Effector memory CD4-positive, alpha-beta T cell (primary cell): ENCODE data around the gene EGLN1.
"Not testable (repeated sequence)": the region's sequence is repeated elsewhere in the genome, so short reads cannot be mapped to it uniquely, and the experiment has no call there.

Source experiments
- DNase-seq, 3 donors: peaks; one replicate each; pipeline ENCODE4 v3.0.0-alpha.2; 2020
- H3K27ac ChIP-seq: 2 replicates; pipeline ENCODE4 v1.7.0; 2013; ENCODE audit warnings: mild to moderate bottlenecking, low read length, moderate library complexity; ENCODE audit not compliant: insufficient read depth, poor library complexity, severe bottlenecking
- H3K27me3 ChIP-seq: replicated peaks from 2 replicates; pipeline ENCODE4 v1.7.0; 2013; ENCODE audit warnings: mild to moderate bottlenecking, low read length; ENCODE audit not compliant: insufficient read depth, control insufficient read depth, poor library complexity, severe bottlenecking
- H3K36me3 ChIP-seq: 2 replicates; pipeline ENCODE4 v1.7.0; 2013; ENCODE audit warnings: mild to moderate bottlenecking, low read length, moderate library complexity; ENCODE audit not compliant: control insufficient read depth, insufficient read depth
- H3K4me1 ChIP-seq: 2 replicates; pipeline ENCODE4 v1.7.0; 2013; ENCODE audit warnings: low read length, mild to moderate bottlenecking; ENCODE audit not compliant: control insufficient read depth, insufficient read depth, poor library complexity, severe bottlenecking
- H3K4me3 ChIP-seq: 2 replicates; pipeline ENCODE4 v1.7.0; 2013; ENCODE audit warnings: low read length, low read depth, mild to moderate bottlenecking; ENCODE audit not compliant: insufficient read depth, poor library complexity, severe bottlenecking
- H3K9me3 ChIP-seq: 2 replicates; pipeline ENCODE4 v1.7.0; 2013; ENCODE audit warnings: mild to moderate bottlenecking, low read length, moderate library complexity; ENCODE audit not compliant: control insufficient read depth

The EGLN1 gene

DNA sequence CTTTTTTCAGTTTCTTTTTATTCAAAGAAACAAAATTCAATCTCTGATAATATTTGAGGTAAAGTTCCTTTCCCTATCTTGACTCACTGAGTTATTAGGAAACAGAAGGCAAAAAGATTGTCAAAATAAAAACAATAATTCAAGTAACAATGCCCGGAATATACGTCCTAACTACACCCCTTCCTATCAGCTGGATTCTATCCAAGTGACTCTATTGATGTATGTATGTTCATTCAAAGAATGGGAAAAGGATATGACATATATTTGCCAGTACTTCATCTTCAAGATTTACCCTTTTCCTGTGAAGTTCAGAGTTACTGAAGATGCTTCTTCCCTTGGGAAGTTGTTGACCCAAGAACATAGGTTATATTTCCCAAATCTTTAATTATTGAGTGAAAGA is 70.3 kb downstream of the EGLN1 start:
- no peaks in the 10 kb centered on the region for H3K4me1 ChIP-seq
- H3K4me3 ChIP-seq, result no peak overlapping the region
- no peak for DNase-seq
- H3K36me3 ChIP-seq, result peaks cover 42% of the 10 kb centered on the region
- no peak overlapping the region for H3K27ac ChIP-seq
- H3K27me3 ChIP-seq, result no peaks in the 10 kb centered on the region
- no peaks in the 10 kb centered on the region for H3K9me3 ChIP-seq

GRCh38 chr1:231348856-231349255 is 73.2 kb downstream of the EGLN1 start:
- H3K9me3 ChIP-seq, H3K4me3 ChIP-seq, H3K4me1 ChIP-seq, DNase-seq, H3K27me3 ChIP-seq, H3K27ac ChIP-seq: not testable (repeated sequence)
- H3K36me3 ChIP-seq, result peaks cover 46% of the 10 kb centered on the region

DNA sequence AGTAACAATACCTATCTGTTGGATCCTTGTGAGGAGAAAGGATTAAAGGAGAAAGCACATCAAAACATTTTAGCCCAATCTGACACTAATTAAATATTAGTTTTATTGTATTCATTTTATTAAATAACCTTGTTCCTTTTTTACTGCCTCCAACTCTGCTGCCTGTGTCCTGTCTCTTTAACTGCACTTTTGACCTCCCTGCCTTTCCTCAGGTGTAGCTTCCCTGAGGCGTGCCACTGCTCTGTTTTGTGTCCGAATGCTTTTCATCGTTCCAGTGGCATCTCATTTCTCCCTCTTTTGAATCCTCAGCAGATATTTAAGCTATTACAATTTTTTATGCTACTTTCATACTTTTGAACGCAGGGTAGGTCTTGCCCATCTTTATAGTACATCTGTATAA is 73.6 kb downstream of the EGLN1 start:
- H3K4me3 ChIP-seq, result no peak overlapping the region
- no peak overlapping the region for H3K27ac ChIP-seq
- DNase-seq, result no peak
- no peaks in the 10 kb centered on the region for H3K9me3 ChIP-seq
- peaks cover 50% of the 10 kb centered on the region for H3K36me3 ChIP-seq
- H3K4me1 ChIP-seq, result no peaks in the 10 kb centered on the region
- no peaks in the 10 kb centered on the region for H3K27me3 ChIP-seq

DNA sequence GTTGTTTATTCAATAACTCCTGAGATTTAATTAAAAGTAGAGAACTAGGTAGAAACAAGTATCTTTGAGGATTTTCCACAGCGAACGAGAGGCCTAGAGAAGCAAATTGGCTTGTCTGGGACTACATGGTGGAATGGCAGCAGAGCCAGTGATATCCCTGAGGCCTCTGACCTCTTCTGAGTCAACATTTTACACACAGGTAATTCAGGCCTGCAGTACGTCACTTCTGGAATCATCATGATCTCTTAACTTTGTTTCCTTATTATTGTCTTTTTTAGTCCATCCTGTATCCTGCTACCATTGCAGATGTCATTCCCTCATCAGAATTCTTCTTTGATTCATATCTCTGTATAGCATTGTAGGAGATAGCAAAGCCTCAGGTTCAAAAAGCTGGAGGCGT is 74.1 kb downstream of the EGLN1 start:
- H3K36me3 ChIP-seq, result peaks cover 53% of the 10 kb centered on the region

GRCh38 chr1:231340328-231341013 is 81.6 kb downstream of the EGLN1 start:
- Histone ChIP-seq H3K9me3 (no peaks in the 10 kb centered on the region), H3K4me3 (no peak overlapping the region), H3K27ac (no peak overlapping the region), H3K36me3 (peaks cover 9% of the 10 kb centered on the region), H3K4me1 (peaks cover 20% of the 10 kb centered on the region), H3K27me3 (no peaks in the 10 kb centered on the region)
- DNase-seq, result no peak

More for the DNA sequence above, 74.1 kb downstream of the EGLN1 start:
- Histone ChIP-seq H3K9me3 (no peaks in the 10 kb centered on the region), H3K27me3 (no peaks in the 10 kb centered on the region), H3K4me1 (no peaks in the 10 kb centered on the region), H3K27ac (no peak overlapping the region), H3K4me3 (no peak overlapping the region)
- no peak for DNase-seq

DNA sequence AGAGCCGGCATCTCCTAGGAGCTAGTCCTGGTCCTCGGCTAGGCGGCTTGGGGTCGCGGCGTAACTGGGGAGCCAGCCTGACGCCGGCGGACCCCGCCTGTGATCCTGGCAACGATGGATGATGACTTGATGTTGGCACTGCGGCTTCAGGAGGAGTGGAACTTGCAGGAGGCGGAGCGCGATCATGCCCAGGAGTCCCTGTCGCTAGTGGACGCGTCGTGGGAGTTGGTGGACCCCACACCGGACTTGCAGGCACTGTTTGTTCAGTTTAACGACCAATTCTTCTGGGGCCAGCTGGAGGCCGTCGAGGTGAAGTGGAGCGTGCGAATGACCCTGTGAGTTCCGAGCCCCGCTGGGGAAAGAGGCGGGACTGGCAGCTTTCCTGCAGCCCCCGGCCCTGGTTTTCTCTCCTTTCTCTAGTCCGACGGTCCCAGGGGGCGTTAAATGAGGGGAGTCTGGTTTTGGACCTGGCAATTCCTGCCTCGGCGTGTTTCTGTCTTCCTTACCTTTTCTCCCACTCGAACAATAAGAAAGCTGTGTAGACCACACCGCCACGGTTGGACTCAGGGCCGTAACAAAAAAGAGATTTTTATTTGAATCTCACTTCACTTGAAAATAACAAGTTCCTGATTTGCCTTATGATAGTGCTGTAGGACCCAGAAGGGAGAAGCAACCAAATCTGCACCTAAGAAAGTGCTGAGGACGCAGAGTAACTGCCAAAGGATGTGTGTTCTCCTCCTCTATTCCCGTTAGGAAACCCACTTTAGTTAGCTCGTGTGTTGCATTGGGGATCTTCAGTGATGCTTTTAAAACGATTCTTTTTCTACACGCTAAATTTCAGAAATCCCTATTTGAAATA is 83.6 kb downstream of the EGLN1 start, which contains the start of gene SPRTN:
Gene SPRTN, plus strand, starts transcription at position 24 of the 859 bp plus-strand sequence. Its CDS starts 91 bp downstream, at position 115.
- Histone ChIP-seq H3K36me3 (peaks cover 4% of the 10 kb centered on the region), H3K9me3 (no peaks in the 10 kb centered on the region), H3K4me3 (peak within 1 kb of the TSS; percentile 86), H3K4me1 (peaks cover 28% of the 10 kb centered on the region), H3K27me3 (no peaks in the 10 kb centered on the region), H3K27ac (peak within 1 kb of the TSS; percentile 91)
- DNase-seq, result no peak

DNA sequence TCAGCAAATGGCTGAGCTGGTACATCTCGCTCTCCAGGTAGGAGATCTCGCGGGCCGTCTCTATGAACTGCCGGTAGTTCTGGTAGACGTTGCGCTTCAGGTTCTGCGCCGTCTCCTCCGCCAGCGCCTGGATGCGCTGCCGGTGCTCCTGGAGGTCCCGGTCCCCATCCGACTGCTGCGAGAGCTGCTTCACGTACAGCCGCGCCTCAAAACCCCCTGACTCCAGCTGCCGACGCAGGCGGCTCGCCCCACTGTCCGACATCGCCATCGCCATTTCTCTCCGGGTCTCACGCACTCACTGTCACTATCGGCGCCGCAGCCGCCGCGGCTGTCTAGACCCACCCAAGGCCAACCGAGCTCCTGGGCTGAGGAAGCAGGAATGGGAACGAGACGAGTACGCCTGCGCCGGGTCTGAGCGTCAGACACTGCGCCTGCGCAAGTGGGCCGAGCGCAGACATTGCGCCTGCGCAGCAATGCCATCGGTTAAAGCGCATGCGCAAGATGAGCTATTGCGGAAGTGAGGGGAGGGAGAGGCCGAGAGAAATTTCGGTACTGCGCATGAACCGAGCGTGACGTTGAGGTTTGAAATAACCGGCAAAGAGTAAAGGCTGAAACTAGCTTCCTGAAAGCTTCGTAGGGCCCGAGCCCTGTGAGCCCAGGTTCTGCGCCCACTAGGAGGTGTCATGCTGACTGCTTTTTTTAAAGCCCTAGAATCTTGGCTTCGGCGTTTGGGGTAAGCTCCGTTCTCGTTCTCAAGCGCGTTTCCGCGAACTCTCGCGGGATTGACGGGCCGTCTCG is 84.4 kb downstream of the EGLN1 start, which contains the start of gene EXOC8:
Gene EXOC8, minus strand, starts transcription at position 381 of the 798 bp plus-strand sequence. Its CDS starts 107 bp downstream, at position 274.
- Histone ChIP-seq H3K27me3 (no peaks in the 10 kb centered on the region), H3K4me3 (peak within 1 kb of the TSS; percentile 86), H3K9me3 (no peaks in the 10 kb centered on the region), H3K4me1 (peaks cover 28% of the 10 kb centered on the region), H3K36me3 (no peaks in the 10 kb centered on the region), H3K27ac (peak within 1 kb of the TSS; percentile 91)
- peak; percentile 97 for DNase-seq

DNA sequence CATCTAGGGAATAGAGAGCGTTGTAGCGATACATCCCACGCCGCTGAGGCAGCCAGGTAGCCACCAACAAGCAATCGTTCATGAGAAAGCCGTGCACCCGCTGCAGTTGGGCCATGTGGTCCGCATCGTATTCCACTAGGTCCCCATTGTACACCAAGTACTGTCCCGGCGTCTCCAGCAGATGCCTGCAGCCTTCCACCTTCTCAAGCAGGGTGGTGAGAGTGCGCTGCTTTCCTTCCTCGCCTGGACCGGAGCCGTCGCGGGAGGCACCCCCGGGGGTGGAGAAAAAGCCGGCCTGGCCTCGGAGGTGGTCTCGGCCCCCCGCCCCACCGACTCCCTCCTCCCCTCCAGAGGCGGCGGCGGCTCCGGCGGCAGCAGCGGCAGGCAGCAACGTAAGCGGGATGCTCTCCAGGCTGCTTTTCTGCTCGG is 85.0 kb downstream of the EGLN1 start:
- no peaks in the 10 kb centered on the region for H3K9me3 ChIP-seq
- peak overlapping the region; percentile 91 for H3K27ac ChIP-seq
- H3K4me3 ChIP-seq, result peak overlapping the region; percentile 86
- DNase-seq, result no peak
- H3K27me3 ChIP-seq, result no peaks in the 10 kb centered on the region
- H3K36me3 ChIP-seq, result no peaks in the 10 kb centered on the region
- peaks cover 28% of the 10 kb centered on the region for H3K4me1 ChIP-seq

DNA sequence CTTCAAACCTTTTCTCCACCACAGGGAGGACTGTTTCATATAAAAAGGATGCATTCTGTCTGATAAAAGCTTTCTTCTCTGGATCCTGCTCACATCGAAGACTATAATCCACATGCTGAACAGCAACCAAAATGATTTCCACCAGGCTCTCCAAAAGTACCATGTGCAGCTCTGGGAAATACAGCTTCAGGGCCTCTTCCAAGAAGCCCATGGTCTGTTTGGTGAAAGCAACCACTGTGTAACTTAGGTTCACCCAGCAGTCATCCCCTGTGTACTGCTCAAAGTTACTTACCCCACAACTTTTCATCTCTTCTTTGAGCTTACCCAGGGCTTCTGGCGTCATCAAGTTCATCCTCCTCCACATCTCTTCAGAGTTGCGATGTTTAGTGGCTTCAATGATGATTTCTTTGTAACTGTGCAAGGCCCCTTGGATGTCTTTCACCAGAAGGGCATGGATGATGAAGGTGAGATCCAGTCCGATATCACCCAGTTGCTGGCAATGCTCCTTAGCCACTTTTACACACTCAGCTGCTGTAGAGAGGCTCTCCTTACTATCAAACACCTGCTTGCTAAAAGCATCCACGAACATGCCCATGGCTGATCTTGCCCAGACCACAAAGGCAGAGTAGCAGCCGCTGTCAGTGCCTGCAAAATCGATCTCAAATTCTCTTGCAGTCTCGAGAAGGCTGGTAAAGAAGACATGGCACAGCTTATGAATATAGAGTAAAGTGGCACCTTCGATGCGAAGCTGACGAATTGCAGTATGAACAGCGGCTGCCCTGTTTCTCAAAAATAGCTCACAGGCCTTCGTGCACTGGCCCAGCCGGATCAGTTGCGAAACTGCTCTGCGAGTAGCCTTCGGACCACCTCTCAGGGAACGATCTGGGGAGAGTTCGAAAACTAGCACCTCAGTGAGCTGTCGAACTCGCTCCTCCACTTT is 86.2 kb downstream of the EGLN1 start:
- H3K27ac ChIP-seq, result no peak overlapping the region
- H3K27me3 ChIP-seq, result no peaks in the 10 kb centered on the region
- DNase-seq, result no peak
- peak overlapping the region; percentile 86 for H3K4me3 ChIP-seq
- no peaks in the 10 kb centered on the region for H3K36me3 ChIP-seq
- peaks cover 28% of the 10 kb centered on the region for H3K4me1 ChIP-seq
- no peaks in the 10 kb centered on the region for H3K9me3 ChIP-seq
